Ovary (tissue), 3 donors: ENCODE results near the gene SLC26A1.

Source experiments
- CTCF ChIP-seq, 3 donors: fragments of 450-650 bp in 2 of 3; fragments of 200-600 bp in 1 of 3; IDR thresholded peaks; one replicate each; pipeline versions ENCODE4 v1.5.1 to v1.8.0; 2016 to 2022; ENCODE audit warnings: antibody characterized with exemption in 3 of 3, mild to moderate bottlenecking in 1 of 3
- POLR2A ChIP-seq: fragments of 450-650 bp; IDR thresholded peaks from one replicate; pipeline ENCODE4 v1.6.1; 2017; ENCODE audit warnings: antibody characterized with exemption, mild to moderate bottlenecking, moderate library complexity
- donor health status: DM: no; HTN: no; CAD: no.

- TF ChIP-seq POLR2A (no peak), CTCF (IDR thresholded peaks at IDR 0.05) (no peak)
These were observed 37.4 kb upstream of the SLC26A1 start for GRCh38 chr4:1030559-1030958.
